T follicular helper cell (primary cell): Measurements from ENCODE around the gene DUOX2.

Source experiments
- DNase-seq: peaks from one replicate; pipeline ENCODE4 v3.0.0-alpha.2; 2020; ENCODE audit warnings: low read depth
- total RNA-seq, 2 experiments: gene quantifications; one replicate each; lab custom pipeline; 2026; lab: John Stamatoyannopoulos, UW

The DUOX2 gene
- total RNA-seq = 0 to 0.04 reads per million in 2 experiments

- no peak for DNase-seq
Observed at GRCh38 chr15:45114076-45114750, at the start of gene DUOX2, which contains the start of gene DUOXA2. DUOX2 (minus strand) TSS chr15:45114172; CDS start chr15:45113411, 761 bp downstream. DUOXA2 (plus strand) TSS chr15:45114326; CDS start chr15:45114606, 280 bp downstream.

GRCh38 chr15:45163508-45163856 lies 49.5 kb upstream of the DUOX2 start:
- DNase-seq = no peak

GRCh38 chr15:45162771-45163507 lies 49.0 kb upstream of the DUOX2 start:
- DNase-seq = peak; percentile 33

GRCh38 chr15:45161666-45162065 lies 47.7 kb upstream of the DUOX2 start:
- no peak for DNase-seq

GRCh38 chr15:45157974-45158373 lies 44.0 kb upstream of the DUOX2 start:
- DNase-seq = no peak

GRCh38 chr15:45156744-45157455 lies 42.9 kb upstream of the DUOX2 start:
- DNase-seq = no peak

GRCh38 chr15:45155739-45156138 lies 41.8 kb upstream of the DUOX2 start:
- no peak for DNase-seq

GRCh38 chr15:45151998-45152828 lies 38.2 kb upstream of the DUOX2 start:
- no peak for DNase-seq

- DNase-seq = no peak
Observed at GRCh38 chr15:45150997-45151396, 37.0 kb upstream of the DUOX2 start.

- no peak for DNase-seq
Observed at GRCh38 chr15:45150481-45150880, 36.5 kb upstream of the DUOX2 start.

- no peak for DNase-seq
Observed at GRCh38 chr15:45149060-45149459, 35.1 kb upstream of the DUOX2 start.

GRCh38 chr15:45148076-45149059 lies 34.4 kb upstream of the DUOX2 start:
- DNase-seq = no peak

- no peak for DNase-seq
Observed at GRCh38 chr15:45147606-45148005, 33.6 kb upstream of the DUOX2 start.

GRCh38 chr15:45146405-45146804 lies 32.4 kb upstream of the DUOX2 start:
- no peak for DNase-seq

- DNase-seq = no peak
Observed at GRCh38 chr15:45144775-45145174, 30.8 kb upstream of the DUOX2 start.

GRCh38 chr15:45143946-45144345 lies 30.0 kb upstream of the DUOX2 start:
- no peak for DNase-seq

- no peak for DNase-seq
Observed at GRCh38 chr15:45143056-45143455, 29.1 kb upstream of the DUOX2 start.

GRCh38 chr15:45141386-45141785 lies 27.4 kb upstream of the DUOX2 start:
- no peak for DNase-seq

GRCh38 chr15:45140557-45141250 lies 26.7 kb upstream of the DUOX2 start:
- no peak for DNase-seq

GRCh38 chr15:45139770-45140169 lies 25.8 kb upstream of the DUOX2 start:
- DNase-seq = no peak
